ENCODE data around the gene TMEM132A. TPM values are rescaled to one million over a fixed set of nuclear protein-coding genes. Genes with fewer than 3 reads are reported as not detected.

The TMEM132A gene
- polyA plus RNA-seq, 1 of the 3 experiments (the other 2 are of a cell fraction) = 66.9 TPM

DNA sequence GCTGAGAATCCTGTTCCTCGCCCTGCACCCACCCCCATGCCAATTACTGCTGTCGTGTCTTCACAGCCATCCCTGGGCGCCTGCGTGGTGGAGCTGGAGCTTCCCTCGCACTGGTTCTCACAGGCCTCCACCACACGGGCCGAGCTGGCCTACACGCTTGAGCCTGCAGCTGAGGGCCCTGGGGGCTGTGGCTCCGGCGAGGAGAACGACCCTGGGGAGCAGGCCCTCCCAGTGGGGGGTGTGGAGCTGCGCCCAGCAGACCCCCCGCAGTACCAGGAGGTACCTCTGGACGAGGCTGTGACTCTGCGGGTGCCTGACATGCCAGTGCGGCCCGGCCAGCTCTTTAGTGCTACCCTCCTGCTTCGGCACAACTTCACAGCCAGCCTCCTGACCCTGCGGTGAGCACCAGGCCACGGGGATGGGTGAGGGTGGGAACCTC, 4.3 kb downstream of the TMEM132A start:
- Histone ChIP-seq H2AFZ (ENCODE audit: low read depth) (no peak overlapping the region), H3K4me2 (no peak overlapping the region), H3K9ac (no peak overlapping the region), H3K79me2 (ENCODE audit: insufficient read depth) (no peaks in the 10 kb centered on the region; the same call in 1 of the 2 replicates), H3K27ac (ENCODE audit: low read depth in 2 of 2, low read length in 1 of 2) (no peak overlapping the region), H3K27me3 (ENCODE audit: insufficient read depth) (no peaks in the 10 kb centered on the region), H4K20me1 (ENCODE audit: insufficient read depth) (no peaks in the 10 kb centered on the region), H3K4me3 (ENCODE audit: low read depth in 2 of 2, low read length in 1 of 2) (no peak overlapping the region), H3K9me3 (no peaks in the 10 kb centered on the region), H3F3A (replicated peaks; ENCODE audit: insufficient read depth) (no peaks in the 10 kb centered on the region), H3K36me3 (replicated peaks in 1 of 2; ENCODE audit: control insufficient read depth in 1 of 2, insufficient read depth in 2 of 2, low read length in 1 of 2) (peaks cover 0 to 52% of the 10 kb centered on the region in 2 experiments), H3K9me2 (no peaks in the 10 kb centered on the region), H3K4me1 (ENCODE audit: control insufficient read depth in 1 of 2, insufficient read depth in 2 of 2, low read depth in 1 of 2, low read length in 1 of 2) (peaks cover 0 to 23% of the 10 kb centered on the region in 2 experiments; a peak in 2 of 4 replicates)
- 94% methylated on average over 16 of the region's 20 CpGs for WGBS (ENCODE audit: low lambda C conversion rate)
- DNase-seq = no peak
- no peak for TF ChIP-seq FOXJ3 (CRISPR knock-in tag; IDR thresholded peaks at IDR 0.05)
- no peak for TF ChIP-seq TCF12 (IDR thresholded peaks at IDR 0.05)
- no peak for TF ChIP-seq TEAD4 (IDR thresholded peaks at IDR 0.05; ENCODE audit: borderline replicate concordance, insufficient read depth)
- POLR2A ChIA-PET = interaction anchor here (1.4 kb wide), 1 partner anchor 12 kb away, joined by 3 read pairs; no protein-coding TSS in a partner anchor
- CTCF ChIA-PET = interaction anchor here (0.8 to 1.1 kb wide), 3 partner anchors 14 to 198 kb away, joined by 3 read pairs; no protein-coding TSS in a partner anchor

DNA sequence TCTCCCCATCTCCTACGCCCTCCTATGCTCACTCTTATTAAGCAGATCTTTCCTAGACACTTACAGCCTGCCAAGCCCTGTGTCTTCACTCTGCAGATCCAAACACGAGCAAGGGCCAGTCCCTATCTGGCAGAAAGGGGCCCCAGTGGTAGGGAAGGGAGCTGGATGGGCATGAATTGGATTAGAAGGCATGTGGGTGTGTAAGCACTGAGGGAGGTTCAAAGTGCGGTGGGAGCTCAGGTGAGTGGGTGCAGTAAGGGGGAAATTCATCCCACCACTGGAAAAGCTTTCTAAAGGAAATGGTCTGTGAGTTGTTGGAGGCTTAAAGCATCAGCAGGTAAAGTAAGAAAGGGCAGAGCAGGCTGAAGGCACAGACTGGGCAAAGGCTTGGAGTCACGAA, 5.5 kb downstream of the TMEM132A start:
- POLR2A ChIA-PET = interaction anchor here (1.4 kb wide), 1 partner anchor 10 kb away, joined by 3 read pairs; no protein-coding TSS in a partner anchor
- TF ChIP-seq, protein P1, sequence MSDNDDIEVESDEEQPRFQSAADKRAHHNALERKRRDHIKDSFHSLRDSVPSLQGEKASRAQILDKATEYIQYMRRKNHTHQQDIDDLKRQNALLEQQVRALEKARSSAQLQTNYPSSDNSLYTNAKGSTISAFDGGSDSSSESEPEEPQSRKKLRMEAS (IDR thresholded peaks at IDR 0.05; ENCODE audit: low read depth) = no peak
- TF ChIP-seq SIN3A (IDR thresholded peaks at IDR 0.05; ENCODE audit: borderline replicate concordance, low read depth, low read length) (no peak), GABPA (IDR thresholded peaks at IDR 0.05; ENCODE audit: low read depth) (no peak), RFX5 (IDR thresholded peaks at IDR 0.05; ENCODE audit: low read length) (no peak), GATA2 (CRISPR knock-in tag; IDR thresholded peaks at IDR 0.05) (no peak), RXRA (IDR thresholded peaks at IDR 0.05; ENCODE audit: borderline replicate concordance, low read depth) (no peak), NFIC (IDR thresholded peaks at IDR 0.05; ENCODE audit: borderline replicate concordance) (no peak), FOSL2 (IDR thresholded peaks at IDR 0.05; ENCODE audit: borderline replicate concordance, low read depth) (no peak)
- TF ChIP-seq, protein P2, sequence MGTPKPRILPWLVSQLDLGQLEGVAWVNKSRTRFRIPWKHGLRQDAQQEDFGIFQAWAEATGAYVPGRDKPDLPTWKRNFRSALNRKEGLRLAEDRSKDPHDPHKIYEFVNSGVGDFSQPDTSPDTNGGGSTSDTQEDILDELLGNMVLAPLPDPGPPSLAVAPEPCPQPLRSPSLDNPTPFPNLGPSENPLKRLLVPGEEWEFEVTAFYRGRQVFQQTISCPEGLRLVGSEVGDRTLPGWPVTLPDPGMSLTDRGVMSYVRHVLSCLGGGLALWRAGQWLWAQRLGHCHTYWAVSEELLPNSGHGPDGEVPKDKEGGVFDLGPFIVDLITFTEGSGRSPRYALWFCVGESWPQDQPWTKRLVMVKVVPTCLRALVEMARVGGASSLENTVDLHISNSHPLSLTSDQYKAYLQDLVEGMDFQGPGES (IDR thresholded peaks at IDR 0.05; ENCODE audit: low read depth, low read length) = no peak
- TF ChIP-seq, protein P3, sequence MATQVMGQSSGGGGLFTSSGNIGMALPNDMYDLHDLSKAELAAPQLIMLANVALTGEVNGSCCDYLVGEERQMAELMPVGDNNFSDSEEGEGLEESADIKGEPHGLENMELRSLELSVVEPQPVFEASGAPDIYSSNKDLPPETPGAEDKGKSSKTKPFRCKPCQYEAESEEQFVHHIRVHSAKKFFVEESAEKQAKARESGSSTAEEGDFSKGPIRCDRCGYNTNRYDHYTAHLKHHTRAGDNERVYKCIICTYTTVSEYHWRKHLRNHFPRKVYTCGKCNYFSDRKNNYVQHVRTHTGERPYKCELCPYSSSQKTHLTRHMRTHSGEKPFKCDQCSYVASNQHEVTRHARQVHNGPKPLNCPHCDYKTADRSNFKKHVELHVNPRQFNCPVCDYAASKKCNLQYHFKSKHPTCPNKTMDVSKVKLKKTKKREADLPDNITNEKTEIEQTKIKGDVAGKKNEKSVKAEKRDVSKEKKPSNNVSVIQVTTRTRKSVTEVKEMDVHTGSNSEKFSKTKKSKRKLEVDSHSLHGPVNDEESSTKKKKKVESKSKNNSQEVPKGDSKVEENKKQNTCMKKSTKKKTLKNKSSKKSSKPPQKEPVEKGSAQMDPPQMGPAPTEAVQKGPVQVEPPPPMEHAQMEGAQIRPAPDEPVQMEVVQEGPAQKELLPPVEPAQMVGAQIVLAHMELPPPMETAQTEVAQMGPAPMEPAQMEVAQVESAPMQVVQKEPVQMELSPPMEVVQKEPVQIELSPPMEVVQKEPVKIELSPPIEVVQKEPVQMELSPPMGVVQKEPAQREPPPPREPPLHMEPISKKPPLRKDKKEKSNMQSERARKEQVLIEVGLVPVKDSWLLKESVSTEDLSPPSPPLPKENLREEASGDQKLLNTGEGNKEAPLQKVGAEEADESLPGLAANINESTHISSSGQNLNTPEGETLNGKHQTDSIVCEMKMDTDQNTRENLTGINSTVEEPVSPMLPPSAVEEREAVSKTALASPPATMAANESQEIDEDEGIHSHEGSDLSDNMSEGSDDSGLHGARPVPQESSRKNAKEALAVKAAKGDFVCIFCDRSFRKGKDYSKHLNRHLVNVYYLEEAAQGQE (IDR thresholded peaks at IDR 0.05; ENCODE audit: low read depth, low read length) = no peak
- TF ChIP-seq, protein P4, sequence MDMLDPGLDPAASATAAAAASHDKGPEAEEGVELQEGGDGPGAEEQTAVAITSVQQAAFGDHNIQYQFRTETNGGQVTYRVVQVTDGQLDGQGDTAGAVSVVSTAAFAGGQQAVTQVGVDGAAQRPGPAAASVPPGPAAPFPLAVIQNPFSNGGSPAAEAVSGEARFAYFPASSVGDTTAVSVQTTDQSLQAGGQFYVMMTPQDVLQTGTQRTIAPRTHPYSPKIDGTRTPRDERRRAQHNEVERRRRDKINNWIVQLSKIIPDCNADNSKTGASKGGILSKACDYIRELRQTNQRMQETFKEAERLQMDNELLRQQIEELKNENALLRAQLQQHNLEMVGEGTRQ (IDR thresholded peaks at IDR 0.05; ENCODE audit: borderline replicate concordance, low read depth, low read length) = no peak
- TF ChIP-seq, protein P5, sequence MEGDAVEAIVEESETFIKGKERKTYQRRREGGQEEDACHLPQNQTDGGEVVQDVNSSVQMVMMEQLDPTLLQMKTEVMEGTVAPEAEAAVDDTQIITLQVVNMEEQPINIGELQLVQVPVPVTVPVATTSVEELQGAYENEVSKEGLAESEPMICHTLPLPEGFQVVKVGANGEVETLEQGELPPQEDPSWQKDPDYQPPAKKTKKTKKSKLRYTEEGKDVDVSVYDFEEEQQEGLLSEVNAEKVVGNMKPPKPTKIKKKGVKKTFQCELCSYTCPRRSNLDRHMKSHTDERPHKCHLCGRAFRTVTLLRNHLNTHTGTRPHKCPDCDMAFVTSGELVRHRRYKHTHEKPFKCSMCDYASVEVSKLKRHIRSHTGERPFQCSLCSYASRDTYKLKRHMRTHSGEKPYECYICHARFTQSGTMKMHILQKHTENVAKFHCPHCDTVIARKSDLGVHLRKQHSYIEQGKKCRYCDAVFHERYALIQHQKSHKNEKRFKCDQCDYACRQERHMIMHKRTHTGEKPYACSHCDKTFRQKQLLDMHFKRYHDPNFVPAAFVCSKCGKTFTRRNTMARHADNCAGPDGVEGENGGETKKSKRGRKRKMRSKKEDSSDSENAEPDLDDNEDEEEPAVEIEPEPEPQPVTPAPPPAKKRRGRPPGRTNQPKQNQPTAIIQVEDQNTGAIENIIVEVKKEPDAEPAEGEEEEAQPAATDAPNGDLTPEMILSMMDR (IDR thresholded peaks at IDR 0.05) = no peak
- TF ChIP-seq, protein P6, sequence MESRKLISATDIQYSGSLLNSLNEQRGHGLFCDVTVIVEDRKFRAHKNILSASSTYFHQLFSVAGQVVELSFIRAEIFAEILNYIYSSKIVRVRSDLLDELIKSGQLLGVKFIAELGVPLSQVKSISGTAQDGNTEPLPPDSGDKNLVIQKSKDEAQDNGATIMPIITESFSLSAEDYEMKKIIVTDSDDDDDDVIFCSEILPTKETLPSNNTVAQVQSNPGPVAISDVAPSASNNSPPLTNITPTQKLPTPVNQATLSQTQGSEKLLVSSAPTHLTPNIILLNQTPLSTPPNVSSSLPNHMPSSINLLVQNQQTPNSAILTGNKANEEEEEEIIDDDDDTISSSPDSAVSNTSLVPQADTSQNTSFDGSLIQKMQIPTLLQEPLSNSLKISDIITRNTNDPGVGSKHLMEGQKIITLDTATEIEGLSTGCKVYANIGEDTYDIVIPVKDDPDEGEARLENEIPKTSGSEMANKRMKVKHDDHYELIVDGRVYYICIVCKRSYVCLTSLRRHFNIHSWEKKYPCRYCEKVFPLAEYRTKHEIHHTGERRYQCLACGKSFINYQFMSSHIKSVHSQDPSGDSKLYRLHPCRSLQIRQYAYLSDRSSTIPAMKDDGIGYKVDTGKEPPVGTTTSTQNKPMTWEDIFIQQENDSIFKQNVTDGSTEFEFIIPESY (IDR thresholded peaks at IDR 0.05; ENCODE audit: borderline replicate concordance, low read depth) = no peak

More for the DNA sequence above, 5.5 kb downstream of the TMEM132A start:
- H3F3A ChIP-seq (replicated peaks; ENCODE audit: insufficient read depth) = no peaks in the 10 kb centered on the region
- H3K36me3 ChIP-seq (replicated peaks in 1 of 2; ENCODE audit: control insufficient read depth in 1 of 2, insufficient read depth in 2 of 2, low read length in 1 of 2) = peaks cover 0 to 56% of the 10 kb centered on the region in 2 experiments
- DNase-seq = no peak
- CTCF ChIA-PET = interaction anchor here (1.0 to 2.5 kb wide), 2 partner anchors 11 to 12 kb away, joined by 4 to 7 read pairs; no protein-coding TSS in a partner anchor
- no peaks in the 10 kb centered on the region for H3K9me3 ChIP-seq
- no peaks in the 10 kb centered on the region for H4K20me1 ChIP-seq (ENCODE audit: insufficient read depth)
- H3K4me3 ChIP-seq (ENCODE audit: low read depth in 2 of 2, low read length in 1 of 2) = no peak overlapping the region
- 93% methylated on average over 4 of the region's 4 CpGs for WGBS (ENCODE audit: low lambda C conversion rate)
- H3K4me1 ChIP-seq (ENCODE audit: control insufficient read depth in 1 of 2, insufficient read depth in 2 of 2, low read depth in 1 of 2, low read length in 1 of 2) = peaks cover 0 to 17% of the 10 kb centered on the region in 2 experiments; a peak in 2 of 4 replicates
- H2AFZ ChIP-seq (ENCODE audit: low read depth) = no peak overlapping the region
- no peaks in the 10 kb centered on the region for H3K27me3 ChIP-seq (ENCODE audit: insufficient read depth)
- H3K9ac ChIP-seq = no peak overlapping the region
- no peaks in the 10 kb centered on the region for H3K9me2 ChIP-seq
- no peak overlapping the region for H3K4me2 ChIP-seq
- H3K27ac ChIP-seq (ENCODE audit: low read depth in 2 of 2, low read length in 1 of 2) = no peak overlapping the region
- no peaks in the 10 kb centered on the region; the same call in 1 of the 2 replicates for H3K79me2 ChIP-seq (ENCODE audit: insufficient read depth)
